PC-9 (cell line): ENCODE measurements around the gene IRS1. TPM values are rescaled to one million over a fixed set of nuclear protein-coding genes. Genes with fewer than 3 reads are reported as not detected.
A peak's percentile ranks its signal among the peaks of the same experiment; 100 is the strongest.

Experiments used
- BruUV-seq: library from RNA; stranded (reverse); fragments of 400-500 nt; replicated peaks from 2 replicates; lab custom pipeline; 2021; lab: Mats Ljungman, UMichigan
- CTCF ChIA-PET: fragments of 300-600 bp; sonication (Branson Sonifier 250); formaldehyde crosslinking; loops from one replicate; lab custom pipeline; 2022; ENCODE audit warnings: antibody characterized with exemption; lab: Charles Lee
- POLR2A ChIA-PET: fragments of 300-600 bp; sonication (Branson Sonifier 250); formaldehyde crosslinking; loops from one replicate; lab custom pipeline; 2022; ENCODE audit warnings: antibody characterized with exemption; ENCODE audit not compliant: unreplicated experiment; lab: Charles Lee
- DNase-seq, 2 experiments: peaks; one replicate each; pipeline versions ENCODE4 v3.0.0 to v3.0.0-alpha.2; 2015 to 2022; ENCODE audit warnings: mixed read lengths in 1 of 2
- H2AFZ ChIP-seq: fragments of 200-600 bp; sonication (generic); 2 replicates; pipeline ENCODE4 v1.8.1; 2017; ENCODE audit warnings: antibody characterized with exemption
- H3F3A ChIP-seq: fragments of 200-600 bp; sonication (generic); 2 replicates; pipeline ENCODE4 v1.8.1; 2017; ENCODE audit warnings: antibody characterized with exemption, mild to moderate bottlenecking, low read depth; ENCODE audit not compliant: insufficient read depth
- H3K27ac ChIP-seq: fragments of 200-600 bp; sonication (generic); 2 replicates; pipeline ENCODE4 v1.6.1; 2016; ENCODE audit warnings: mixed run types
- H3K27me3 ChIP-seq: fragments of 200-600 bp; sonication (generic); 2 replicates; pipeline ENCODE4 v1.6.1; 2016; ENCODE audit warnings: low read depth, mixed run types; ENCODE audit not compliant: insufficient read depth
- H3K36me3 ChIP-seq: fragments of 200-600 bp; sonication (generic); 2 replicates; pipeline ENCODE4 v1.6.1; 2016; ENCODE audit warnings: low read depth, mixed run types
- H3K4me1 ChIP-seq: fragments of 200-600 bp; sonication (generic); replicated peaks from 2 replicates; pipeline ENCODE4 v1.6.1; 2016; ENCODE audit warnings: mixed run types; ENCODE audit not compliant: insufficient read depth
- H3K4me2 ChIP-seq: fragments of 200-600 bp; sonication (generic); 2 replicates; pipeline ENCODE4 v1.6.1; 2017; ENCODE audit warnings: mixed run types
- H3K4me3 ChIP-seq: fragments of 200-600 bp; sonication (generic); 2 replicates; pipeline ENCODE4 v1.6.1; 2016; ENCODE audit warnings: mixed run types
- H3K79me2 ChIP-seq: fragments of 200-600 bp; sonication (generic); 2 replicates; pipeline ENCODE4 v1.6.1; 2017; ENCODE audit warnings: low read depth, mixed run types
- H3K9me2 ChIP-seq: fragments of 200-600 bp; sonication (generic); 2 replicates; pipeline ENCODE4 v1.8.1; 2017; ENCODE audit warnings: mild to moderate bottlenecking; ENCODE audit not compliant: insufficient read depth
- H3K9me3 ChIP-seq: fragments of 200-600 bp; sonication (generic); 2 replicates; pipeline ENCODE4 v1.8.1; 2016; ENCODE audit warnings: low read depth; ENCODE audit not compliant: insufficient read depth
- H4K20me1 ChIP-seq: fragments of 200-600 bp; sonication (generic); 2 replicates; pipeline ENCODE4 v1.8.1; 2017; ENCODE audit not compliant: insufficient read depth
- EZH2 ChIP-seq: fragments of 200-600 bp; sonication (generic); IDR thresholded peaks from 2 replicates; pipeline ENCODE4 v1.8.0; 2017; ENCODE audit warnings: antibody characterized with exemption, low read depth
- intact Hi-C: fragments of 100-400 bp; cut with micrococcal nuclease; formaldehyde crosslinking; loops from one replicate; pipeline ENCODE4 v1.10.0; 2022; ENCODE audit not compliant: unreplicated experiment
- total RNA-seq: library from RNA; stranded (reverse); gene quantifications from 2 replicates; pipeline ENCODE4 v1.2.3, GENCODE V29; 2021
- TF ChIP-seq, protein P1 (sequence below): fragments of 200-600 bp; sonication (generic); conservative IDR thresholded peaks from 2 replicates; pipeline ENCODE4 v1.6.1; 2017; ENCODE audit warnings: mixed run types, antibody characterized with exemption, mild to moderate bottlenecking, moderate library complexity

Gene IRS1
- total RNA-seq, 1 experiment from 2014 or later, result 28.6 TPM

GRCh38 chr2:226775032-226775509, 24.5 kb downstream of the IRS1 start:
- no peaks in the 10 kb centered on the region for H3K27me3 ChIP-seq
- CTCF ChIA-PET, result no interaction called here
- BruUV-seq, result no TSS peak
- H3F3A ChIP-seq, result no peaks in the 10 kb centered on the region
- H3K9me2 ChIP-seq, result no peaks in the 10 kb centered on the region
- peaks cover 36% of the 10 kb centered on the region for H3K36me3 ChIP-seq
- no peak overlapping the region for H3K4me2 ChIP-seq
- H3K27ac ChIP-seq, result no peak overlapping the region
- peaks cover 63% of the 10 kb centered on the region for H3K79me2 ChIP-seq
- no peak overlapping the region for H3K4me3 ChIP-seq
- DNase-seq, result no peak
- no peak overlapping the region for H2AFZ ChIP-seq
- H4K20me1 ChIP-seq, result no peaks in the 10 kb centered on the region
- no peak for TF ChIP-seq EZH2
- TF ChIP-seq, protein P1, sequence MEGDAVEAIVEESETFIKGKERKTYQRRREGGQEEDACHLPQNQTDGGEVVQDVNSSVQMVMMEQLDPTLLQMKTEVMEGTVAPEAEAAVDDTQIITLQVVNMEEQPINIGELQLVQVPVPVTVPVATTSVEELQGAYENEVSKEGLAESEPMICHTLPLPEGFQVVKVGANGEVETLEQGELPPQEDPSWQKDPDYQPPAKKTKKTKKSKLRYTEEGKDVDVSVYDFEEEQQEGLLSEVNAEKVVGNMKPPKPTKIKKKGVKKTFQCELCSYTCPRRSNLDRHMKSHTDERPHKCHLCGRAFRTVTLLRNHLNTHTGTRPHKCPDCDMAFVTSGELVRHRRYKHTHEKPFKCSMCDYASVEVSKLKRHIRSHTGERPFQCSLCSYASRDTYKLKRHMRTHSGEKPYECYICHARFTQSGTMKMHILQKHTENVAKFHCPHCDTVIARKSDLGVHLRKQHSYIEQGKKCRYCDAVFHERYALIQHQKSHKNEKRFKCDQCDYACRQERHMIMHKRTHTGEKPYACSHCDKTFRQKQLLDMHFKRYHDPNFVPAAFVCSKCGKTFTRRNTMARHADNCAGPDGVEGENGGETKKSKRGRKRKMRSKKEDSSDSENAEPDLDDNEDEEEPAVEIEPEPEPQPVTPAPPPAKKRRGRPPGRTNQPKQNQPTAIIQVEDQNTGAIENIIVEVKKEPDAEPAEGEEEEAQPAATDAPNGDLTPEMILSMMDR, result no peak
- no peaks in the 10 kb centered on the region for H3K4me1 ChIP-seq
- POLR2A ChIA-PET, result no interaction called here
- H3K9me3 ChIP-seq, result no peaks in the 10 kb centered on the region; the same call in 1 of the 2 replicates
- intact Hi-C loops, result no loop called here

DNA sequence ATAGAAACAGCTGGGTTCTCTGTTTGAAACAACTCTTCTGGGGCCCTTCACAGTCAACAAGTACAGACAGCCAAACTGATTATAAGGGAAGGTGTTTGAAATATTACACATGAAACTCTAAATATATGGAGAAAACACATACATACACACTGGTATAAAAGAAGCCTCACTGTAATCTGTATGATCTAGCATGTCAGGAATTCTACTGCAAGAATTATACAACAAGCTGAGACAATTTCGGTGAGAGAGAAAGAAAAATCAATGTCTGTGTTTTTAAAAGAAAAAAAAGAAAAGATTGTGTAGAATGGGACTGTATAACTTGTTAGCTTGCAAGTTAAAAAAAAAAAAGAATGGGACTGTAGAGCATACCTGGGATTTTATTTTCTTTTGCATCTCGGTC, 26.3 kb downstream of the IRS1 start:
- H3K27me3 ChIP-seq, result no peaks in the 10 kb centered on the region
- no peaks in the 10 kb centered on the region for H4K20me1 ChIP-seq
- TF ChIP-seq, protein P1, result no peak
- no peak for TF ChIP-seq EZH2
- peak overlapping the region; percentile 34; the same call in 1 of the 2 replicates for H3K27ac ChIP-seq
- H3K4me2 ChIP-seq, result no peak overlapping the region
- no peaks in the 10 kb centered on the region for H3K4me1 ChIP-seq
- H3K4me3 ChIP-seq, result no peak overlapping the region
- no TSS peak for BruUV-seq
- intact Hi-C loops, result no loop called here
- H3K36me3 ChIP-seq, result peaks cover 35% of the 10 kb centered on the region
- ChIA-PET POLR2A (interaction anchor here (0.7 kb wide), 1 partner anchor 123 kb away, joined by 5 read pairs; no protein-coding TSS in a partner anchor), CTCF (no interaction called here)
- no peaks in the 10 kb centered on the region; the same call in 1 of the 2 replicates for H3K9me3 ChIP-seq
- H3F3A ChIP-seq, result no peaks in the 10 kb centered on the region
- no peak overlapping the region for H2AFZ ChIP-seq
- no peaks in the 10 kb centered on the region for H3K9me2 ChIP-seq
- peaks cover 68% of the 10 kb centered on the region for H3K79me2 ChIP-seq
- DNase-seq, result no peak

GRCh38 chr2:226772389-226773179, 27.0 kb downstream of the IRS1 start:
- Histone ChIP-seq H3K27ac (peak overlapping the region; percentile 34; the same call in 1 of the 2 replicates), H4K20me1 (no peaks in the 10 kb centered on the region), H3K9me2 (no peaks in the 10 kb centered on the region), H3K36me3 (peaks cover 35% of the 10 kb centered on the region), H3F3A (no peaks in the 10 kb centered on the region), H3K79me2 (peaks cover 73% of the 10 kb centered on the region), H2AFZ (no peak overlapping the region), H3K4me3 (no peak overlapping the region), H3K9me3 (no peaks in the 10 kb centered on the region; the same call in 1 of the 2 replicates), H3K4me1 (no peaks in the 10 kb centered on the region), H3K27me3 (no peaks in the 10 kb centered on the region), H3K4me2 (no peak overlapping the region)
- POLR2A ChIA-PET, result interaction anchor here (0.7 kb wide), 1 partner anchor 122 kb away, joined by 5 read pairs; no protein-coding TSS in a partner anchor
- DNase-seq, result no peak
- BruUV-seq, result no TSS peak
- TF ChIP-seq, protein P1, result no peak
- no peak for TF ChIP-seq EZH2
- CTCF ChIA-PET, result no interaction called here
- intact Hi-C loops, result no loop called here
